ENCODE data around the gene FAM43A.

- no peak for TF ChIP-seq CTCF (conservative IDR thresholded peaks at IDR 0.05; ENCODE audit: low read length)
- TF ChIP-seq EZH2phosphoT487 (IDR thresholded peaks at IDR 0.05; ENCODE audit: borderline replicate concordance), result no peak
Measured at GRCh38 chr3:194728986-194729385, 43.3 kb downstream of the FAM43A start.

Measured in Loucy (cell line).